ENCODE results near the gene CDH4.

CDH4 gene

GRCh38 chr20:61525781-61526431 is 273.8 kb downstream of the CDH4 start:
- DNase-seq (ENCODE audit: low spot score), result no peak
- TF ChIP-seq, protein P1, sequence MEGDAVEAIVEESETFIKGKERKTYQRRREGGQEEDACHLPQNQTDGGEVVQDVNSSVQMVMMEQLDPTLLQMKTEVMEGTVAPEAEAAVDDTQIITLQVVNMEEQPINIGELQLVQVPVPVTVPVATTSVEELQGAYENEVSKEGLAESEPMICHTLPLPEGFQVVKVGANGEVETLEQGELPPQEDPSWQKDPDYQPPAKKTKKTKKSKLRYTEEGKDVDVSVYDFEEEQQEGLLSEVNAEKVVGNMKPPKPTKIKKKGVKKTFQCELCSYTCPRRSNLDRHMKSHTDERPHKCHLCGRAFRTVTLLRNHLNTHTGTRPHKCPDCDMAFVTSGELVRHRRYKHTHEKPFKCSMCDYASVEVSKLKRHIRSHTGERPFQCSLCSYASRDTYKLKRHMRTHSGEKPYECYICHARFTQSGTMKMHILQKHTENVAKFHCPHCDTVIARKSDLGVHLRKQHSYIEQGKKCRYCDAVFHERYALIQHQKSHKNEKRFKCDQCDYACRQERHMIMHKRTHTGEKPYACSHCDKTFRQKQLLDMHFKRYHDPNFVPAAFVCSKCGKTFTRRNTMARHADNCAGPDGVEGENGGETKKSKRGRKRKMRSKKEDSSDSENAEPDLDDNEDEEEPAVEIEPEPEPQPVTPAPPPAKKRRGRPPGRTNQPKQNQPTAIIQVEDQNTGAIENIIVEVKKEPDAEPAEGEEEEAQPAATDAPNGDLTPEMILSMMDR (IDR thresholded peaks at IDR 0.05; ENCODE audit: borderline replicate concordance, control extremely low read depth, extremely low read depth, insufficient read depth, missing control alignments), result no peak
- in situ Hi-C loops (cut with MboI; ENCODE audit: low sequenced_read_pairs, unreplicated experiment), result no loop called here

DNA sequence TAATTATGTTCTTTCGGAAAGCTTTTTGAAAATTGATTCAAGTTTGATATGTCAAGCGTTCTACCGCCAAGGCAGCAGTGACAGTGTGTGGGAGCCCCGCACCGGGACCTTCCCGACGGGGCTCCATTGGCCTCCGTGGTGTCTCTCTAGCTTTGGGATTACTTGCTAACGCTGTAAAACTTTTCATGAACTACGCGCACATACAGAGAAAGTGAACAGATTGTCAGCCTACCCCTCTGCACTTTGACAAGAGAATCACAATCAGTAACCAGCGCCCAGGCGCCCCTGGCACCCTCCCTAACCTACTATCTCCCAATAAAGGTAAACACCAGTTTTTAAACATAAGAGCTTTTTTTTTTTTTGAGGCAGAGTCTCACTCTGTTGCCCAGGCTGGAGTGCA is 274.8 kb downstream of the CDH4 start:
- in situ Hi-C loops (cut with MboI; ENCODE audit: low sequenced_read_pairs, unreplicated experiment), result no loop called here
- DNase-seq (ENCODE audit: low spot score), result no peak
- TF ChIP-seq, protein P1 (IDR thresholded peaks at IDR 0.05; ENCODE audit: borderline replicate concordance, control extremely low read depth, extremely low read depth, insufficient read depth, missing control alignments), result no peak

- no peak for DNase-seq (ENCODE audit: low spot score)
- in situ Hi-C loops (cut with MboI; ENCODE audit: low sequenced_read_pairs, unreplicated experiment), result no loop called here
- TF ChIP-seq, protein P1 (IDR thresholded peaks at IDR 0.05; ENCODE audit: borderline replicate concordance, control extremely low read depth, extremely low read depth, insufficient read depth, missing control alignments), result no peak
Measured at GRCh38 chr20:61527626-61528025, 275.6 kb downstream of the CDH4 start.

DNA sequence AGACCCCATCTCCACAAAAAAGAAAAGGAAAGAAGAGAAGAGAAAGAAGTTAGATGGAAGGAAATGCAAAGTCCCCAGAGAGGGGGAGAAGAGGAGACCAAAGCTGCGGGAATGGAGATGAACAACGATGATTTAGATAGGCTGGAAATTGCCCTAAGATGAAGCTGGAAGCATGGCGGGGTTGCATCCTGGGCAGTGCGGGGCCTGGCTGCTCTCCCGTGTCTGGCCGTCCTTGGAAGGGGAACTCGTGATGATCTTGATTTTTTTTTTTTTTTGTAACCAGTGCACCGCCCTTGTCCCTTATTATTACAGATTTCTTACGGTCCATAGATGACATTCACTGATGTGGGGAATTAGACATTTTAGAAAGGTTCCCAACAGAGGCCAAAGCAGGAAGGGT is 276.5 kb downstream of the CDH4 start:
- no peak for DNase-seq (ENCODE audit: low spot score)
- TF ChIP-seq, protein P1 (IDR thresholded peaks at IDR 0.05; ENCODE audit: borderline replicate concordance, control extremely low read depth, extremely low read depth, insufficient read depth, missing control alignments), result no peak
- in situ Hi-C loops (cut with MboI; ENCODE audit: low sequenced_read_pairs, unreplicated experiment), result no loop called here

DNA sequence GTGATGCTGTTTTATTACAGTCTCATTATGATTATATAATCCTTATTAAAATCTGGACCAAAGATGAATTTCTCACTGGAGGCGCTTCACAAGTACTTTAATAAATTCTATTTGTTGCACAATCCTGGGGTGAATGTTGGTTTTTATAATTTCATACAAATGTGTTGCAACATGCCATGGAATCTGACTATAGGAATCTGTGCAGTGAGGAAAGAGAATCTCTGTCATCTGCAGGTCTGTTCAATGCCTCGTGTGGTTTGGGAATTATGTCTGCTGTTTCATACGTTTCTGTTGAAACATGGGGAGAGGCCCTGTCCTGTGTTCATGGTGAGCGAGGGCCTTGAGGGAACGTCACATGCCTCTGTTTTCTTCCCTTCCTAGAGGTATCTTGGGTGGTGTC is 277.3 kb downstream of the CDH4 start:
- in situ Hi-C loops (cut with MboI; ENCODE audit: low sequenced_read_pairs, unreplicated experiment), result no loop called here
- no peak for DNase-seq (ENCODE audit: low spot score)
- TF ChIP-seq, protein P1 (IDR thresholded peaks at IDR 0.05; ENCODE audit: borderline replicate concordance, control extremely low read depth, extremely low read depth, insufficient read depth, missing control alignments), result no peak

DNA sequence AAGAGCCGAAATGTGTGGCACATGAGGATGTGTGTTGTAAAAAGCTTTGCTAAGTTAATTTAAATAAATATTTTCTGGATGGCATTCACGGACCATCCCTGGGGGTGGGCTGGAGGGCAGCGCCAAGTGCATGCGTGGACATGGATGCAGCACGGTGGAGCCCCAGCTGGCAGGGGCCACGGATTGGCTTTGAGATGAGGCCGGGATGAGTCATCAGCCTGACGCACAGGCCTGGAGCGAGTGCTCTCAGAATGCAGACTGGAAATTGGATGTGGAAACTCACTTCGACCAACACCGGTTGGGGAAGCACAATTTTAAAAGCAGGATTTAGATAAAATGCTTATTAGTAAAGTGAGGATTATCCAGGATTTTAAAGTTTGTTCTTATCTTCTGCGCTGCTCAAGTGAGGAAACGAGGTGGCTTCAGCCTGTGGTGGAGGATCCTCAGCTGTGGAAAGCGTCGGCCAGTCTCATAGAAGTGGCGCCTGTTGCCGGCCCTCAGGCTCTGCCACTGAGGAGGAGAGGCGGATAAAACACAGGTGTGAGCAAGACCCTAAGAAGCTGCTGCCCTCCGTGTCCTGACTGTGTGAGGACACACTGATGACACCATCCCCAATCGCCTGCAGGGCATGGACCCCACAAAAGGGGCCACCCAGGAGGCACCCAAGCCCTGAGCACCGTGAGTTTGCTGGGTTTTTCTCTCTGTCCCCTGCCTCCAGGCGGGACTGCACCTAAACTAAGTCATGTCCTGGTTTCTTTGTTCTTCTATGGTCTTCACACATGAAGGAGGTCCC is 279.7 kb downstream of the CDH4 start:
- TF ChIP-seq, protein P1 (IDR thresholded peaks at IDR 0.05; ENCODE audit: borderline replicate concordance, control extremely low read depth, extremely low read depth, insufficient read depth, missing control alignments), result no peak
- no peak for DNase-seq (ENCODE audit: low spot score)
- in situ Hi-C loops (cut with MboI; ENCODE audit: low sequenced_read_pairs, unreplicated experiment), result no loop called here
